OCI-LY1 (cell line): ENCODE data around the gene GSE1.

Source experiments
- H2AFZ ChIP-seq: fragments of 200-600 bp; sonication (generic), shearing (Covaris generic); 2 replicates; pipeline ENCODE4 v1.6.0; 2014; ENCODE audit warnings: antibody characterized with exemption, mild to moderate bottlenecking, low read length
- H3F3A ChIP-seq: fragments of 200-600 bp; sonication (generic), shearing (Covaris generic); 2 replicates; pipeline ENCODE4 v1.6.0; 2014; ENCODE audit warnings: mild to moderate bottlenecking, antibody characterized with exemption, low read length, moderate library complexity; ENCODE audit not compliant: insufficient read depth
- H3K27ac ChIP-seq: fragments of 200-600 bp; sonication (generic); 2 replicates; pipeline ENCODE4 v1.5.1; 2014; ENCODE audit warnings: low read length, mixed run types, mild to moderate bottlenecking, low read depth; ENCODE audit not compliant: poor library complexity, severe bottlenecking
- H3K27me3 ChIP-seq: fragments of 200-600 bp; sonication (generic); 2 replicates; pipeline ENCODE4 v1.6.0; 2014; ENCODE audit warnings: antibody characterized with exemption, mild to moderate bottlenecking, low read length, moderate library complexity; ENCODE audit not compliant: insufficient read depth
- H3K36me3 ChIP-seq: fragments of 200-600 bp; sonication (generic); 2 replicates; pipeline ENCODE4 v1.6.1; 2014; ENCODE audit warnings: mild to moderate bottlenecking, antibody characterized with exemption, low read length, moderate library complexity, mixed read lengths; ENCODE audit not compliant: insufficient read depth
- H3K4me1 ChIP-seq: fragments of 200-600 bp; sonication (generic); 2 replicates; pipeline ENCODE4 v1.5.1; 2014; ENCODE audit warnings: mild to moderate bottlenecking, low read length, moderate library complexity; ENCODE audit not compliant: insufficient read depth, severe bottlenecking
- H3K4me2 ChIP-seq: fragments of 200-600 bp; sonication (generic), shearing (Covaris generic); 2 replicates; pipeline ENCODE4 v1.6.1; 2014; ENCODE audit warnings: low read length
- H3K4me3 ChIP-seq: fragments of 200-600 bp; sonication (generic); 2 replicates; pipeline ENCODE4 v1.5.1; 2014; ENCODE audit warnings: low read length, low read depth, mild to moderate bottlenecking, mixed read lengths; ENCODE audit not compliant: poor library complexity, severe bottlenecking
- H3K79me2 ChIP-seq: fragments of 200-600 bp; shearing (Covaris generic); 2 replicates; pipeline ENCODE4 v1.6.1; 2016; ENCODE audit warnings: mixed run types, low read length, mixed read lengths; ENCODE audit not compliant: insufficient read depth
- H3K9ac ChIP-seq: fragments of 200-600 bp; sonication (generic), shearing (Covaris generic); 2 replicates; pipeline ENCODE4 v1.6.1; 2014; ENCODE audit warnings: mild to moderate bottlenecking, low read length, mixed read lengths
- H3K9me2 ChIP-seq: fragments of 200-600 bp; sonication (generic), shearing (Covaris generic); 2 replicates; pipeline ENCODE4 v1.6.1; 2014; ENCODE audit warnings: low read depth, mild to moderate bottlenecking, low read length, mixed read lengths
- H3K9me3 ChIP-seq: fragments of 200-600 bp; shearing (Covaris generic); 2 replicates; pipeline ENCODE4 v1.6.1; 2014; ENCODE audit warnings: low read length, mixed read lengths
- H4K20me1 ChIP-seq: fragments of 200-600 bp; sonication (generic), shearing (Covaris generic); 2 replicates; pipeline ENCODE4 v1.6.0; 2016; ENCODE audit warnings: mild to moderate bottlenecking, low read length; ENCODE audit not compliant: insufficient read depth
- EZH2 ChIP-seq: fragments of 200-600 bp; sonication (generic), shearing (Covaris generic); IDR thresholded peaks from 2 replicates; pipeline ENCODE4 v1.8.0; 2017; ENCODE audit warnings: borderline replicate concordance, mixed run types, mild to moderate bottlenecking, antibody characterized with exemption, low read length, moderate library complexity, mixed read lengths
- TF ChIP-seq, protein P1 (sequence below): fragments of 200-600 bp; sonication (generic), shearing (Covaris generic); IDR thresholded peaks from 2 replicates; pipeline ENCODE4 v1.5.1; 2017; ENCODE audit warnings: mild to moderate bottlenecking, antibody characterized with exemption, low read length, moderate library complexity, mixed read lengths

Gene GSE1

DNA sequence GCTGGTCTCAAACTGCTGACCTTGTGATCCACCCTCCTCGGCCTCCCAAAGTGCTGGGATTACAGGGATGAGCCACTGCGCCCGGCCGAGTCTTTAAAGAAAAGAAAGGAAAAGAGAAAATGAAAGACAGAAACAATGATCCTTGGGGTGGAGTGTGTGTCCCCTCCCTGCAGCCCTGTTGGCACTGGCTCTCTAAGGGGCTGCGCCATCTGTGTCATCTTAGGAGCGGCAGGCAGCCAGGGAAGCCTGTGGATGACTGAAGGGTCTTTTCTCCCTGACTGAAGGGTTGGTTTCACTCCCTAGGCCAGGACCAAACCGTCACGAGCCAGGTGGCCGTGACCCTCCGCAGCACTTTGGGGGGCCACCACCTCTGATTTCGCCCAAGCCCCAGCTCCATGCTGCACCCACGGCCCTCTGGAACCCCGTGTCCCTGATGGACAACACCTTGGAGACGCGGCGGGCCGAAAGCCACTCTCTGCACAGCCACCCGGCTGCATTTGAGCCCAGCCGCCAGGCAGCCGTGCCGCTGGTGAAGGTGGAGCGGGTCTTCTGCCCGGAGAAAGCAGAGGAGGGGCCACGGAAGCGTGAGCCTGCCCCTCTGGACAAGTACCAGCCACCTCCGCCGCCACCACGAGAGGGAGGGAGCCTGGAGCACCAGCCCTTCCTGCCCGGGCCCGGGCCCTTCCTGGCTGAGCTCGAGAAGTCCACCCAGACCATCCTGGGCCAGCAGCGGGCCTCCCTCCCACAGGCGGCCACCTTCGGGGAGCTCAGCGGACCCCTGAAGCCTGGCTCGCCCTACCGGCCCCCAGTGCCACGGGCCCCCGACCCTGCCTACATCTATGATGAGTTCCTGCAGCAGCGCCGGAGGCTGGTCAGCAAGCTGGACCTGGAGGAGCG is 48.0 kb downstream of the GSE1 start:
- TF ChIP-seq, protein P1, sequence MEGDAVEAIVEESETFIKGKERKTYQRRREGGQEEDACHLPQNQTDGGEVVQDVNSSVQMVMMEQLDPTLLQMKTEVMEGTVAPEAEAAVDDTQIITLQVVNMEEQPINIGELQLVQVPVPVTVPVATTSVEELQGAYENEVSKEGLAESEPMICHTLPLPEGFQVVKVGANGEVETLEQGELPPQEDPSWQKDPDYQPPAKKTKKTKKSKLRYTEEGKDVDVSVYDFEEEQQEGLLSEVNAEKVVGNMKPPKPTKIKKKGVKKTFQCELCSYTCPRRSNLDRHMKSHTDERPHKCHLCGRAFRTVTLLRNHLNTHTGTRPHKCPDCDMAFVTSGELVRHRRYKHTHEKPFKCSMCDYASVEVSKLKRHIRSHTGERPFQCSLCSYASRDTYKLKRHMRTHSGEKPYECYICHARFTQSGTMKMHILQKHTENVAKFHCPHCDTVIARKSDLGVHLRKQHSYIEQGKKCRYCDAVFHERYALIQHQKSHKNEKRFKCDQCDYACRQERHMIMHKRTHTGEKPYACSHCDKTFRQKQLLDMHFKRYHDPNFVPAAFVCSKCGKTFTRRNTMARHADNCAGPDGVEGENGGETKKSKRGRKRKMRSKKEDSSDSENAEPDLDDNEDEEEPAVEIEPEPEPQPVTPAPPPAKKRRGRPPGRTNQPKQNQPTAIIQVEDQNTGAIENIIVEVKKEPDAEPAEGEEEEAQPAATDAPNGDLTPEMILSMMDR: no peak
- TF ChIP-seq EZH2: no peak
- Histone ChIP-seq H3K9me2 (no peaks in the 10 kb centered on the region), H3K4me1 (no peaks in the 10 kb centered on the region), H3K4me3 (no peak overlapping the region), H2AFZ (no peak overlapping the region), H3K9me3 (no peaks in the 10 kb centered on the region), H3K36me3 (peaks cover 95% of the 10 kb centered on the region), H4K20me1 (no peaks in the 10 kb centered on the region), H3K9ac (no peak overlapping the region), H3K4me2 (no peak overlapping the region), H3K27ac (no peak overlapping the region), H3F3A (no peaks in the 10 kb centered on the region), H3K79me2 (no peaks in the 10 kb centered on the region), H3K27me3 (no peaks in the 10 kb centered on the region)

DNA sequence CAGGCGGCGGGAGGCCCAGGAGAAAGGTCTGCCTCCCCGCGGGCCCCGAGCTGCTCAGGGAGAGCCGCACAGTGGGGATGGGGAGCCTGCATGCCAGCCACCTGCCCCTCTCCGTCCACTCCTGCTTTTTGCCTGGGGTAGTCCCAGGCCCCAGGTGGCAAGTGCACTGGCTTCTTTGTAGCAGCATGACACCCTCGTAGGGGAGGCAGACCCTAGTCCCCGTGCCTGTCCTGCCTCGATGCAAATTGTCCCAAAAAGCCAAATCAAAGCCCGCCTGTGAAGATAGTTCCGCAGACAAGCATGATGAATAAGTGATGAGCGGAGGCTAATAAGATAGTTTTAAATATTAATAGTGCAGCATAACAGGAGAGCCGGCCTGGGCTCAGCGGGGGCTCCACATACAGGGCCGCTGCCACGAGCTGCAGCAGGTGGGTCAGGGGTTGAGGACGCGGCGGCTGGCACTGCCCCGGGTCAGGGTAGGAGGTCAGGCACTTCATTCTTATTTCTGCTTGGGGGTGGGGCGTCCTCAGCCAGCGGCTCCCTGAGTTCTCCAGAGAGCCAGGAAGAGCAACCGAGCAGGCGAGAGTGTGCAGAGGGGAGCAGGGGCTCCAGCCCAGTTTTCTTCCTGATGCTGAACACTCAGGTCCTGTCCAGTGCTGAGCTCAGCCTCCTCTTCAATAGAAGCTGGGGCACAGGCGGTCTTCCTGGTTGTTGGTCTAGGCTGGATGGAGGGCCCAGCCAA is 48.8 kb downstream of the GSE1 start:
- H3K36me3 ChIP-seq: peaks cover 95% of the 10 kb centered on the region
- no peak overlapping the region for H3K4me2 ChIP-seq
- no peak overlapping the region for H3K27ac ChIP-seq
- no peaks in the 10 kb centered on the region for H4K20me1 ChIP-seq
- H3K79me2 ChIP-seq: no peaks in the 10 kb centered on the region
- no peaks in the 10 kb centered on the region for H3F3A ChIP-seq
- no peak overlapping the region for H3K9ac ChIP-seq
- no peak overlapping the region for H3K4me3 ChIP-seq
- H3K27me3 ChIP-seq: no peaks in the 10 kb centered on the region
- TF ChIP-seq EZH2: no peak
- TF ChIP-seq, protein P1: no peak
- H3K9me2 ChIP-seq: no peaks in the 10 kb centered on the region
- no peaks in the 10 kb centered on the region for H3K4me1 ChIP-seq
- H3K9me3 ChIP-seq: no peaks in the 10 kb centered on the region
- H2AFZ ChIP-seq: no peak overlapping the region

DNA sequence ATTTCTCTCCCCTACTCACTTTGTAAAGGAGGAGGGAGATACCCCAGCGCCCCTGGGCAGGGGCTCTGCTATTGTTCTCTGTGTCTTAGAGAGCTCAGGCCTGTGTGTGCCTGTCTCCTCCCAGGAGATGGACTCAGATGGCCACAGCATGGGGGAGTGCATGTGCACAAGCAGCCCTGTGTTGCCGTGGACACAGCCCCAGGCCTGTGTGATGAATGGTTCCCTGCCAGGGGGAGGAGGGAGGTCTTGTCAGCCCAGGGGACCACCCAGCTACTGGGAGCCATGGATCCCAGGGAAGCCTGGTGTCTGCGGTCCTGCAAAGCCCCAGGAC is 49.3 kb downstream of the GSE1 start:
- Histone ChIP-seq H3K4me1 (no peaks in the 10 kb centered on the region), H3K27ac (no peak overlapping the region), H3K36me3 (peaks cover 95% of the 10 kb centered on the region), H3K9me2 (no peaks in the 10 kb centered on the region), H3K4me2 (no peak overlapping the region), H3K9me3 (no peaks in the 10 kb centered on the region), H3K27me3 (no peaks in the 10 kb centered on the region), H3K4me3 (no peak overlapping the region), H4K20me1 (no peaks in the 10 kb centered on the region), H3K9ac (no peak overlapping the region), H3F3A (no peaks in the 10 kb centered on the region), H2AFZ (no peak overlapping the region), H3K79me2 (no peaks in the 10 kb centered on the region)
- TF ChIP-seq, protein P1: no peak
- no peak for TF ChIP-seq EZH2
